CD4-positive, CD25-positive, alpha-beta regulatory T cell (primary cell): ENCODE measurements around the gene OR8B2. TPM values are rescaled to one million over a fixed set of nuclear protein-coding genes. Genes with fewer than 3 reads are reported as not detected.

Source experiments
- ATAC-seq, 2 donors: fragments of 150-1000 bp; cut with Tn5 transposase; one replicate each; pipeline ENCODE4 v1.10.0; 2021; ENCODE audit warnings: low read depth in 2 of 2, moderate number of reproducible peaks in 2 of 2, moderate library complexity in 1 of 2
- DNase-seq, 3 donors: peaks; one replicate each; pipeline versions ENCODE4 v3.0.0 to v3.0.0-alpha.2; 2012 to 2022; ENCODE audit warnings: mixed read lengths in 1 of 3
- H3K27ac ChIP-seq: one replicate; pipeline ENCODE4 v1.7.0; 2013; ENCODE audit warnings: mild to moderate bottlenecking, low read length; ENCODE audit not compliant: insufficient read depth, poor library complexity, severe bottlenecking
- H3K27me3 ChIP-seq: one replicate; pipeline ENCODE4 v1.7.0; 2013; ENCODE audit warnings: low read length; ENCODE audit not compliant: control insufficient read depth, insufficient read depth
- H3K36me3 ChIP-seq: one replicate; pipeline ENCODE4 v1.7.0; 2013; ENCODE audit warnings: mild to moderate bottlenecking, low read length, moderate library complexity; ENCODE audit not compliant: control insufficient read depth, insufficient read depth
- H3K4me1 ChIP-seq: 2 replicates; pipeline ENCODE4 v1.7.0; 2013; ENCODE audit warnings: mild to moderate bottlenecking, low read length; ENCODE audit not compliant: insufficient read depth, control insufficient read depth, poor library complexity, severe bottlenecking
- H3K4me3 ChIP-seq: one replicate; pipeline ENCODE4 v1.7.0; 2013; ENCODE audit warnings: low read depth, mild to moderate bottlenecking, low read length, moderate library complexity
- H3K9me3 ChIP-seq, 2 experiments: 1 replicate in 1 of 2; 2 replicates in 1 of 2; pipeline ENCODE4 v1.7.0; 2013; ENCODE audit warnings: low read length in 2 of 2, mild to moderate bottlenecking in 1 of 2, moderate library complexity in 1 of 2; ENCODE audit not compliant: control insufficient read depth in 2 of 2
- H3K27ac Mint-ChIP-seq, 3 donors: one replicate each; pipeline ENCODE4 v1.8.0; 2020 to 2022; ENCODE audit warnings: mild to moderate bottlenecking in 3 of 3, mixed read lengths in 3 of 3, moderate library complexity in 2 of 3
- H3K27me3 Mint-ChIP-seq: one replicate; pipeline ENCODE4 v1.8.0; 2022; ENCODE audit warnings: mild to moderate bottlenecking, mixed read lengths
- H3K36me3 Mint-ChIP-seq: one replicate; pipeline ENCODE4 v1.8.0; 2020; ENCODE audit warnings: mixed read lengths
- H3K4me1 Mint-ChIP-seq, 4 donors: one replicate each; pipeline ENCODE4 v1.8.0; 2020 to 2022; ENCODE audit warnings: mixed read lengths in 4 of 4, mild to moderate bottlenecking in 1 of 4
- H3K4me3 Mint-ChIP-seq, 4 donors: one replicate each; pipeline ENCODE4 v1.8.0; 2020 to 2022; ENCODE audit warnings: mild to moderate bottlenecking in 4 of 4, mixed read lengths in 4 of 4, moderate library complexity in 3 of 4
- H3K9me3 Mint-ChIP-seq, 7 donors: one replicate each; pipeline ENCODE4 v1.8.0; 2020 to 2022; ENCODE audit warnings: mixed read lengths in 7 of 7, mild to moderate bottlenecking in 3 of 7, moderate library complexity in 2 of 7
- polyA plus RNA-seq, 4 donors: library from polyadenylated mRNA; unstranded; fragments of 300-500 nt; fragmentation: Illumina TruSeq; gene quantifications; one replicate each; pipeline ENCODE4 v1.2.3, GENCODE V29; 2021
- total RNA-seq: library from RNA; stranded (reverse); gene quantifications from one replicate; pipeline ENCODE4 v1.2.3, GENCODE V29; 2022

OR8B2 gene, protein sequence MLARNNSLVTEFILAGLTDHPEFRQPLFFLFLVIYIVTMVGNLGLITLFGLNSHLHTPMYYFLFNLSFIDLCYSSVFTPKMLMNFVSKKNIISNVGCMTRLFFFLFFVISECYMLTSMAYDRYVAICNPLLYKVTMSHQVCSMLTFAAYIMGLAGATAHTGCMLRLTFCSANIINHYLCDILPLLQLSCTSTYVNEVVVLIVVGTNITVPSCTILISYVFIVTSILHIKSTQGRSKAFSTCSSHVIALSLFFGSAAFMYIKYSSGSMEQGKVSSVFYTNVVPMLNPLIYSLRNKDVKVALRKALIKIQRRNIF
- total RNA-seq = not detected
- polyA plus RNA-seq = not detected

DNA sequence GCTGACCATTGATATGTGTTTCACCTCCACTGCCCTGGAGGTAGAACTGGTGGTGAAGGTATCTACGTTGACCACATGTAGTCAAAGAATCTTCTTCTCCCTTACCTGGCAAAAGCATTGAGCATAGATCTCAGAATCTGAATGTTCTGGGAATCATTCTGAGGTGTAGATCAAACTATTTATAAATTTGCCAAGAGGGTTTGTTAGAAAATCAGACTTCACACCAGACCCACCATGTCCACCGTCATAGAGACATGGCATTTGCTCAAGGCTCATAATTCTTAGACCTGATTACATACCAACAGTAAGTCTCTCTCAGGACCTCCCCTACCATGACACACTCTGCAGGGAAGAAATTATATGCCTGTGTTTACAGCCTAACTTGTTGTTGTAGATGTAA lies at the start of gene OR8B2:
TSS of gene OR8B2 (minus strand) at position 101 of the 400 bp plus-strand sequence. CDS start 1,156 bp downstream, outside the sequence.
- Mint-ChIP-seq H3K27ac (no peak within 1 kb of the TSS), H3K36me3 (no peaks in the 10 kb centered on the region), H3K4me1 (no peaks in the 10 kb centered on the region), H3K9me3 (peaks cover 0 to 4% (median 2%) of the 10 kb centered on the region in 7 donors), H3K4me3 (no peak within 1 kb of the TSS), H3K27me3 (no peaks in the 10 kb centered on the region)
- H3K27ac ChIP-seq = no peak within 1 kb of the TSS
- H3K27me3 ChIP-seq = no peaks in the 10 kb centered on the region
- no peaks in the 10 kb centered on the region for H3K4me1 ChIP-seq
- ATAC-seq (no peak), DNase-seq (no peak)
- H3K4me3 ChIP-seq = no peak within 1 kb of the TSS
- H3K9me3 ChIP-seq = no peaks in the 10 kb centered on the region
- no peaks in the 10 kb centered on the region for H3K36me3 ChIP-seq

DNA sequence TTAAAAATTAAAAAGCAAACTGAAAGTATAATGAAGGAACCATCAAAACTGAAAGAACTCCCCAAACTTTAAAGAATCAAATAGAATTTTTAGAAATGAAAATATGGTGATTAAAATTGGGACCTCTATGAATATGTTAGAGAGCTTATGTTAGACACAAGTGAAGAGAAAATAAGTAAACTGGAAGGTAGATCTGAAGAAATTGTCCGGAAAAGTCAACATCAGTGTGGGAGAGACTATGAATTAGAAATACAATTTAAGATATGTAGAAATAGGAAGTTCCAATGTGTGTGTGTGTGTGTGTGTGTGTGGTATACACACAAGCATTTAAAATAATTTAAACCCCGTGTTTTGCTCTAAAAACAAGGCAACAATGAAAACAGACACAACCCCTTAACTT lies 45.3 kb upstream of the OR8B2 start:
- H3K4me1 Mint-ChIP-seq = no peaks in the 10 kb centered on the region

GRCh38 chr11:124424384-124424921 lies 40.2 kb upstream of the OR8B2 start, which contains the start of gene OR8B4:
Gene OR8B4, minus strand, starts transcription at chr11:124424871. Its CDS starts 0 bp downstream, at chr11:124424871.
- no peaks in the 10 kb centered on the region for H3K36me3 Mint-ChIP-seq
- Histone ChIP-seq H3K4me1 (no peaks in the 10 kb centered on the region), H3K4me3 (no peak within 1 kb of the TSS), H3K36me3 (no peaks in the 10 kb centered on the region), H3K27me3 (no peaks in the 10 kb centered on the region), H3K9me3 (no peaks in the 10 kb centered on the region), H3K27ac (no peak within 1 kb of the TSS)
- DNase-seq (no peak), ATAC-seq (no peak)
- H3K27ac Mint-ChIP-seq = no peak within 1 kb of the TSS
- H3K27me3 Mint-ChIP-seq = peaks cover 10% of the 10 kb centered on the region
- no peaks in the 10 kb centered on the region for H3K4me1 Mint-ChIP-seq
- H3K4me3 Mint-ChIP-seq = no peak within 1 kb of the TSS
- peaks cover 0 to 5% (median 3%) of the 10 kb centered on the region in 7 donors for H3K9me3 Mint-ChIP-seq

More for the DNA sequence above, 45.3 kb upstream of the OR8B2 start:
- H3K4me3 ChIP-seq = no peak overlapping the region
- no peaks in the 10 kb centered on the region for H3K4me1 ChIP-seq
- no peak overlapping the region for H3K27ac ChIP-seq
- H3K27me3 ChIP-seq = no peaks in the 10 kb centered on the region
- no peak overlapping the region for H3K27ac Mint-ChIP-seq
- peaks cover 0 to 7% (median 5%) of the 10 kb centered on the region in 7 donors for H3K9me3 Mint-ChIP-seq
- ATAC-seq = no peak
- H3K36me3 ChIP-seq = no peaks in the 10 kb centered on the region
- no peak for DNase-seq
- no peaks in the 10 kb centered on the region for H3K9me3 ChIP-seq
- H3K27me3 Mint-ChIP-seq = peaks cover 4% of the 10 kb centered on the region
- H3K4me3 Mint-ChIP-seq = no peak overlapping the region
- H3K36me3 Mint-ChIP-seq = no peaks in the 10 kb centered on the region

GRCh38 chr11:124421043-124421442 lies 36.7 kb upstream of the OR8B2 start:
- no peak for DNase-seq
- H3K27me3 Mint-ChIP-seq = peaks cover 10% of the 10 kb centered on the region

DNA sequence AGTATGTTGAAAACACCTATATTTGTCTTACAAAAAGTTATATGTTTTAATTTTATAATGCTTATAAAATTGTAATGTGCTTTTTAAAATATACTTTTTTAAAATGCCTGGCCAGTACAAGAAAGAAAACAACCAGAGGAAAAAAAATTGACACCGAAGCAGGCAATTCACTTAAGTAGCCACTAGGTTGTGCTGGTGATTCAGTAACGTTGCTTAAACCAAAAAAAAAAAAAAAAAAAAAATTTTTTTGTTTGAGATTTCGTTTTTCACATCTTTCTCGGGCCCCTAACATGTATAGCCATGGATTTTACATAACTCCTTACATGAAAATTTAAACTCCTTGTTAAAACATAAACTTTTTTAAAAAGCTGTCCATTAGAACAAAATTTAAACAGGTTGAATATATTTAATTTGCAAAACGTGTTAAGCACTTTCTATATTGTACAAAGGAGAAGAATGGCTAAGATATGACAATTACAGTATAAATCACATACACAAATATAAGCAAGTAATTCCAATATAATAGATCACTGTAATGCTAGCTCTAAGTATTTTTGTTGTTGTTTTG lies 31.1 kb upstream of the OR8B2 start:
- Mint-ChIP-seq H3K36me3 (no peaks in the 10 kb centered on the region), H3K27me3 (no peaks in the 10 kb centered on the region), H3K27ac (no peak overlapping the region), H3K4me1 (no peaks in the 10 kb centered on the region), H3K9me3 (no peaks in the 10 kb centered on the region), H3K4me3 (no peak overlapping the region)
- Histone ChIP-seq H3K27me3 (no peaks in the 10 kb centered on the region), H3K4me3 (no peak overlapping the region), H3K27ac (no peak overlapping the region), H3K9me3 (no peaks in the 10 kb centered on the region), H3K4me1 (no peaks in the 10 kb centered on the region), H3K36me3 (no peaks in the 10 kb centered on the region)
- DNase-seq (peak in 1 of 3 donors; percentile 43), ATAC-seq (no peak)

More at GRCh38 chr11:124421043-124421442, 36.7 kb upstream of the OR8B2 start:
- H3K4me1 Mint-ChIP-seq = no peaks in the 10 kb centered on the region
- ATAC-seq = no peak
- Histone ChIP-seq H3K9me3 (no peaks in the 10 kb centered on the region), H3K4me1 (no peaks in the 10 kb centered on the region), H3K27ac (no peak overlapping the region), H3K36me3 (no peaks in the 10 kb centered on the region), H3K27me3 (no peaks in the 10 kb centered on the region), H3K4me3 (no peak overlapping the region)
- H3K36me3 Mint-ChIP-seq = no peaks in the 10 kb centered on the region
- H3K4me3 Mint-ChIP-seq = no peak overlapping the region
- peaks cover 0 to 3% (median 0%) of the 10 kb centered on the region in 7 donors for H3K9me3 Mint-ChIP-seq
- H3K27ac Mint-ChIP-seq = no peak overlapping the region

- H3K4me1 Mint-ChIP-seq = peaks cover 0 to 4% (median 0%) of the 10 kb centered on the region in 4 donors
- DNase-seq = no peak
- Histone ChIP-seq H3K27me3 (no peaks in the 10 kb centered on the region), H3K4me1 (no peaks in the 10 kb centered on the region), H3K27ac (no peak overlapping the region), H3K9me3 (no peaks in the 10 kb centered on the region), H3K36me3 (no peaks in the 10 kb centered on the region), H3K4me3 (no peak overlapping the region)
- no peaks in the 10 kb centered on the region for H3K27me3 Mint-ChIP-seq
- no peaks in the 10 kb centered on the region for H3K9me3 Mint-ChIP-seq
- no peaks in the 10 kb centered on the region for H3K36me3 Mint-ChIP-seq
- H3K4me3 Mint-ChIP-seq = no peak overlapping the region
- no peak for ATAC-seq
- no peak overlapping the region for H3K27ac Mint-ChIP-seq
Observed at GRCh38 chr11:124409906-124410305, 25.6 kb upstream of the OR8B2 start.

DNA sequence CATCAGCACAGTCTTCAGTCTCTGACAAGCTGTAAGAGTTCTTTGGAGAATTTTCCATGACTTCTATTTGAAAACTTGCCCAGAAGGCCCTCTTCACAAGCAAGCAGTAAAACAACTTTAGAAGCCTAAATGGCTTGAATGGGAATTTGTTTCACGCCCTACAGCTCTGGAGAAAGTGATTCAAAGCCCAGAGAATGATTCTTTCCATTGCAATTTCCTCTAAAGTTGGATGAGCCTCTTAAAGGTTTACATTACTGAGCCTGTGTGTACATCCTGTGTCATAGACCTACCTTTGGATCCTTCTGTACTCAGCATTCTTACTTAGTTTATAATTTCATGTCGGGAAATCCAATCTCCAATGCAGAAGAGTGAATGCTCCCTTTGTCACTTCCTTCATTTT lies 21.3 kb upstream of the OR8B2 start:
- Histone ChIP-seq H3K27ac (no peak overlapping the region), H3K9me3 (no peaks in the 10 kb centered on the region), H3K36me3 (no peaks in the 10 kb centered on the region), H3K4me3 (no peak overlapping the region), H3K4me1 (no peaks in the 10 kb centered on the region), H3K27me3 (no peaks in the 10 kb centered on the region)
- Mint-ChIP-seq H3K4me1 (peaks cover 0 to 4% (median 0%) of the 10 kb centered on the region in 4 donors), H3K9me3 (no peaks in the 10 kb centered on the region), H3K27ac (no peak overlapping the region), H3K36me3 (no peaks in the 10 kb centered on the region), H3K4me3 (no peak overlapping the region), H3K27me3 (no peaks in the 10 kb centered on the region)
- DNase-seq = no peak
- ATAC-seq = no peak
